Activated CD4-positive, alpha-beta T cell treated with anti-CD3 and anti-CD28 coated beads, Interleukin-2, Interleukin-6, amounts not matched to agents 100 ng/mL and 50 ng/mL, durations not matched to agents 16 hours and 8 hours (primary cell): ENCODE data around the gene WDR12.
"Not testable (repeated sequence)": the region's sequence is repeated elsewhere in the genome, so short reads cannot be mapped to it uniquely, and the experiment has no call there.

ENCODE experiments used
- DNase-seq: peaks from one replicate; pipeline ENCODE4 v3.0.0-alpha.2; 2020

Gene WDR12

GRCh38 chr2:202883987-202884675, 27.3 kb downstream of the WDR12 start:
- no peak for DNase-seq

DNA sequence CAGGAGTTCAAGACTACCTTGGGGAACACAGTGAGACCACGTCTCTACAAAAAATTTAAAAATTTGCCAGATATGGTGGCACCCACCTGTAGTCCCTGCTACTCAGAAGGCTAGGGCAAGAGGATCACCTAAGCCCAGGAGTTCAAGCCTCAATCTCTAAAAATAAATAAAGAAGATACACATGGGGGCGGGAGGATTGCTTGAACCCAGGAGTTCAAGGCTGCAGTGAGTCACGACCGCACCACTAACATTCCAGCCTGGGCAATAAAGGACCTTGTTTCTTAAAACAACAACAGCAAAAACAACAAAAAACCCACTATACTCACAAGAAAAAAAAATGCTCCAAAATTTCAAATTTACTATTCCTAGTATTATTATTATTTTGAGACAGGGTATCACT, 29.9 kb downstream of the WDR12 start:
- DNase-seq: no peak

DNA sequence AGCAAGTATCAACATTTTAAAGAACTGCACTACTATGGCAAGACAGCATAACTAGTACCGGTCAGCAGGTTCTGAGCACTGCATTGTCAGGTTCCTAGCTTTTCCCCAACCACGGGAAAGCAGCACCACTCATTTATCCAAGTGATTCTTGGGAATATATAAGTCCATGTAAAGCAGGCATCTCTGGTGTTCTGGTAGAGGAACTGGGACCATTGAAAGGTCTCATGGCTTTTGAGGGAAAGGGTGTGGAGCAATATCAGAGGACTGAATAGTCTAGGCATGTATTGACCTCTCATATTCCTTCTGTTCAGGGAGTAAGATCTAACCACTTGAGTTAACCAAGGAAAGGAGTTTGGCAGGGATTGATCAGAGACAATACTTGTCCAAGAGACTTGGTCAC, 33.8 kb downstream of the WDR12 start:
- no peak for DNase-seq

GRCh38 chr2:202871300-202872141, 40.0 kb downstream of the WDR12 start, which contains the start of gene ICA1L:
TSS of gene ICA1L (minus strand) at chr2:202871766. CDS start at chr2:202829009, 42,757 bp downstream.
- DNase-seq: peak; percentile 65

- DNase-seq: peak; percentile 80
These were observed 40.8 kb downstream of the WDR12 start for GRCh38 chr2:202870431-202871299.

DNA sequence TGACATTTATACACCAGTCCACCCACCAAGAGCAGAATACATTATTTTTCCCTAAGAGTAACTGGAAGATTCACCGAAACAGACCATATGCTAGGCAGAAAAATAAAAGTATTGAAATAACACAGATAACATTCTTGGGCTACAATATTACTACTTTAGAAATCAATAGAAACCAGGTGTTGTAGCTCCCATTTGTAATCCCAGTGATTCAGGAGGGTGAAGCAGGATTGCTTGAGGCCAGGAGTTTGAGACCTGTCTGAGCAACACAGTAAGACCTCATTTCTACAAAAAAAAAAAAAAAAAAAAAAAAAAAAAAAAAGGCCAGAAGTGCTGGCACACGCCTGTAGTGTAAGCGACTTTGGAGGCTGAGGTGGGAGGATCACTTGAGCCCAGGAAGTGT, 49.5 kb downstream of the WDR12 start:
- no peak for DNase-seq

DNA sequence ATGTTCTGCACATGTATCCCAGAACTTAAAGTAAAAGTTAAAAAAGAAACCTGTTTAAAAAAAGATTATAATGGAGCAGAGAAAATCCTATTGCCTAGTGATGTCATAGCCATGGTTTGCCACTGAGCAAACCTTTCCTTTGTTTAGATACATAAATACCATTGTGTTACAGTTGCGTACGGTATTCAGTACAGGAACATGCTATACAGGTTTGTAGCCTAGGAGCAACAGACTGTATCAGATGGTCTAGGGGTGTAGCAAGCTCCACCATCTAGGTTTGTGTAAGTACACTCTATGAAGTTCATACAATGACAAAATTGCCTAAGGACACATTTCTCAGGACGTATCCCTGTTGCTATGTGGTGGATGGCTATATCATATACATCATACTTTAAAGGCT, 52.9 kb downstream of the WDR12 start:
- DNase-seq: no peak

- not testable (repeated sequence) for DNase-seq
These were observed 62.1 kb downstream of the WDR12 start for GRCh38 chr2:202849343-202849742.

DNA sequence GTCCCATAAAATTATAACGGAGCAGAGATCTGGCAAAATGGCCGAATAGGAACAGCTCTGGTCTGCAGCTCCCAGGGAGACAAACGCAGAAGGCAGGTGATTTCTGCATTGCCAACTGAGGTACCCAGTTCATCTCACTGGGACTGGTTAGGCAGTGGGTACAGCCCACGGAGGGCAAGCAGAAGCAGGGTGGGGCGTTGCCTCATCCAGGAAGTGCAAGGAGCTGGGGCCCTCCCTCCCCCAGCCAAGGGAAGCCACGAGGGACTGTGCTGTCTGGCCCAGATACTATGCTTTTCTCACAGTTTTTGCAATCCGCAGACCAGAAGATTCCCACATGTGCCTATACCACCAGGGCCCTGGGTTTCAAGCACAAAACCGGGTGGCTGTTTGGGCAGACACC, 62.7 kb downstream of the WDR12 start:
- no peak for DNase-seq

GRCh38 chr2:202847693-202848524, 63.6 kb downstream of the WDR12 start:
- DNase-seq: no peak

- DNase-seq: no peak
These were observed 66.8 kb downstream of the WDR12 start for GRCh38 chr2:202844656-202845055.

DNA sequence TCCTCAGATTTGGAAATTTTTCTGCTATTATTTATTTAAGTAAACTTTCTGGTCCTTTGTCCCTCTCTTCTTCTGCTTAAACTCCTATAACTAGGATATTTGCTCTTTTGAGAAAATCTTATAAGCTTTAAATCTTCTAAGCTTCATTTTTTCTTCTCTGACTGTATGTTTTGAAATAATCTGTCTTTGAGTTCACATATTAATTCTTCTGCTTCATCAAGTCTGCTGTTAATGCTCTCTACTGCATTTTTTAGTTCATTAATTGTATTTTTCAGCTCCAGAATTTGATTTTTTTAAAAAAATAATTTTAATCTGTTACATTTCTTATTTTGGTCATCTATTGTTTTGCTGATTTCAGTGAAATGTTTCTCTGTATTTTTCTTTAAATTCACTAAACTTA, 68.8 kb downstream of the WDR12 start:
- DNase-seq: no peak

DNA sequence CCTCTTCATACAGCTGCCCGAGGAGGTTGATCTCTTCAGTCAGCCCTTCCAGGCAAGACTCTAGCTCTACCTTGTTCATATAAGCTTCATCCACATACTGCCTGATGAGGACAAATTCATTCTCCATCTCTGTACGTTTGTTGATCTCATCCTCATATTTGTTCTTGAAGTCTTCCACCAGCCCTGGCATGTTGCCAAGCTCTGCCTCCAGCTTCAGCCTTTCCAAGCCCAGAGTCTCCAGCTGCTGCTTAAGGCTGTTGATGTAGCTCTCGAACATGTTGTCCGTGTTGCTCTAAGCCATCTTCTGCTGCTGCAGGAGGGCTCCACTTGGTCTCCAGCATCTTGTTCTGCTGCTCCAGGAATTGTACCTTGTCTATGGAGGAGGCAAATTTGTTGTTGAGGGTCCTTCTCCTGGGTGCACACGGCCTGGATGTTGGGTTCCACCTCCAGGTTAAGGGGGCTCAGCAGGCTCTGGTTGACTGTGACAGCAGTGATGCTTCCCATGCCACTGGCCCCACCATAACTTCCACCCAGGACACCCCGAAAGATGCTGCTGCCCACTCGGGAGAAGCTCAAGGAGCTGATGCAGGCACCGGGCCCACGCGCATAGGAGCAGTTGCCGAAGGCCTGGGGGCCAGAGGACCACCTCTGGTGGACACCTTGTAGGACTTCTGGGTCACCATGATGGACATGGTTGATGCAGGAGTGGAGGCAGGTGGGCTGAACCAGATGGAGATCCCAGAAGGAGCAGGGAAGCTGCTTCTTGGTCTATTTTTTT, 70.2 kb downstream of the WDR12 start:
- no peak for DNase-seq

- peak; percentile 73 for DNase-seq
These were observed 79.9 kb downstream of the WDR12 start for GRCh38 chr2:202831242-202832220.

DNA sequence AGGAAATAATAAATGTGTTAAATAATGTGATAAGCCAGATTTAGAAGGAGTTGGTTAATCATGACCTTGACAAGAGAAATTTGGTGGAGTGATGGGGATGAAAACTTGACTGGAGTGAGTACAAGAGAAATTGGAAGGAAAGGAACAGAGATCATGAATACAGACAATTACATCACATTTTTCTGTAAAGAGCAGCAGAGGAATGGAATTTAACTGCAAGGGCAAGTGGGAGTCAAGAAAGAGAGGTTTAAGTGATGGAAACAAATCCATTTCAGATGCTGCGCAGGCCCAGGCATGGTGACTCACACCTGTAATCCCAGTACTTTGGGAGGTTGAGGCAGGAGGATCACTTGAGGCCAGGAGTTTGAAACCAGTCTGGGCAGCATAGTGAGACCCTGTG, 86.6 kb downstream of the WDR12 start:
- DNase-seq: no peak
